HCT116 (cell line): ENCODE measurements around the gene KCNMB4. TPM values are rescaled to one million over a fixed set of nuclear protein-coding genes. Genes with fewer than 3 reads are reported as not detected.

Experiments used
- total RNA-seq: library from RNA; stranded (reverse); gene quantifications from one replicate; pipeline ENCODE4 v1.2.1, GENCODE V29; 2021; ENCODE audit not compliant: unreplicated experiment

Gene KCNMB4
- total RNA-seq, 1 experiment from 2014 or later: 5.0 TPM

Other genes starting within 250 kb of the KCNMB4 start
- gene CNOT2, start 122.9 kb upstream of the KCNMB4 start, total RNA-seq: 58.7 TPM